ENCODE data around the gene TSPAN16.

The TSPAN16 gene

GRCh38 chr19:11324079-11324661, 28.2 kb downstream of the TSPAN16 start:
- no peaks in the 10 kb centered on the region for H3K27me3 ChIP-seq (ENCODE audit: insufficient read depth, low read length)
- no peak overlapping the region for H2AFZ ChIP-seq (ENCODE audit: insufficient read depth, low read length, poor library complexity)
- H3K4me3 ChIP-seq (ENCODE audit: low read depth, low read length) = no peak overlapping the region
- no peaks in the 10 kb centered on the region for H3K79me2 ChIP-seq (ENCODE audit: control insufficient read depth, insufficient read depth, low read length, poor library complexity)
- H3K4me2 ChIP-seq (ENCODE audit: low read length) = no peak overlapping the region
- H4K12ac ChIP-seq (ENCODE audit: low read depth, low read length) = no peak overlapping the region
- no peak overlapping the region for H3K9ac ChIP-seq (ENCODE audit: low read length)
- H2BK12ac ChIP-seq (ENCODE audit: low read length) = no peak overlapping the region
- DNase-seq = peak; percentile 82 to 83
- H4K91ac ChIP-seq (ENCODE audit: low read depth, low read length) = no peak overlapping the region
- H3K27ac ChIP-seq (ENCODE audit: low read depth, low read length) = no peak overlapping the region
- H3K23ac ChIP-seq (ENCODE audit: low read length) = no peak overlapping the region
- H3K9me3 ChIP-seq (ENCODE audit: insufficient read depth, low read depth, low read length) = peaks cover 1% of the 10 kb centered on the region
- H3K14ac ChIP-seq (ENCODE audit: low read length) = no peak overlapping the region
- no peak overlapping the region for H3K18ac ChIP-seq (ENCODE audit: low read length)
- H3K79me1 ChIP-seq (ENCODE audit: low read length) = no peaks in the 10 kb centered on the region
- H4K8ac ChIP-seq (ENCODE audit: low read depth, low read length) = no peak overlapping the region
- no CpG with 5 or more reads among the region's 10 CpGs for WGBS (ENCODE audit: extremely low coverage, insufficient coverage, insufficient read length)
- no peak overlapping the region for H3K4ac ChIP-seq (ENCODE audit: low read depth, low read length)
- no peak overlapping the region for H2BK5ac ChIP-seq (ENCODE audit: low read depth, low read length, poor library complexity)
- H2AK5ac ChIP-seq (ENCODE audit: low read length) = no peak overlapping the region
- peaks cover 0 to 3% of the 10 kb centered on the region in 2 experiments for H3K36me3 ChIP-seq (ENCODE audit: control insufficient read depth in 1 of 2, insufficient read depth in 2 of 2, low read length in 2 of 2)
- H3K4me1 ChIP-seq (ENCODE audit: control insufficient read depth in 1 of 2, insufficient read depth in 2 of 2, low read length in 2 of 2) = peaks cover 0 to 10% of the 10 kb centered on the region in 2 experiments
- H2BK120ac ChIP-seq (ENCODE audit: insufficient read depth, low read length, poor library complexity) = no peak overlapping the region

GRCh38 chr19:11324748-11325389, 28.9 kb downstream of the TSPAN16 start:
- no peak overlapping the region for H2BK12ac ChIP-seq (ENCODE audit: low read length)
- H4K8ac ChIP-seq (ENCODE audit: low read depth, low read length) = no peak overlapping the region
- H2BK120ac ChIP-seq (ENCODE audit: insufficient read depth, low read length, poor library complexity) = peak overlapping the region; percentile 6
- no peak overlapping the region for H3K9ac ChIP-seq (ENCODE audit: low read length)
- H3K4ac ChIP-seq (ENCODE audit: low read depth, low read length) = no peak overlapping the region
- H3K4me3 ChIP-seq (ENCODE audit: low read depth, low read length) = no peak overlapping the region
- H3K4me1 ChIP-seq (ENCODE audit: control insufficient read depth in 1 of 2, insufficient read depth in 2 of 2, low read length in 2 of 2) = peaks cover 0 to 10% of the 10 kb centered on the region in 2 experiments
- peaks cover 1% of the 10 kb centered on the region for H3K9me3 ChIP-seq (ENCODE audit: insufficient read depth, low read depth, low read length)
- H3K18ac ChIP-seq (ENCODE audit: low read length) = no peak overlapping the region
- no peaks in the 10 kb centered on the region for H3K79me2 ChIP-seq (ENCODE audit: control insufficient read depth, insufficient read depth, low read length, poor library complexity)
- no peak overlapping the region for H2AFZ ChIP-seq (ENCODE audit: insufficient read depth, low read length, poor library complexity)
- no CpG with 5 or more reads among the region's 17 CpGs for WGBS (ENCODE audit: extremely low coverage, insufficient coverage, insufficient read length)
- H3K36me3 ChIP-seq (ENCODE audit: control insufficient read depth in 1 of 2, insufficient read depth in 2 of 2, low read length in 2 of 2) = peaks cover 0 to 3% of the 10 kb centered on the region in 2 experiments
- no peak overlapping the region for H3K14ac ChIP-seq (ENCODE audit: low read length)
- no peaks in the 10 kb centered on the region for H3K79me1 ChIP-seq (ENCODE audit: low read length)
- H3K23ac ChIP-seq (ENCODE audit: low read length) = no peak overlapping the region
- H4K91ac ChIP-seq (ENCODE audit: low read depth, low read length) = no peak overlapping the region
- no peak for DNase-seq
- H3K27me3 ChIP-seq (ENCODE audit: insufficient read depth, low read length) = no peaks in the 10 kb centered on the region
- H3K4me2 ChIP-seq (ENCODE audit: low read length) = no peak overlapping the region
- no peak overlapping the region for H4K12ac ChIP-seq (ENCODE audit: low read depth, low read length)
- no peak overlapping the region for H2AK5ac ChIP-seq (ENCODE audit: low read length)
- no peak overlapping the region for H2BK5ac ChIP-seq (ENCODE audit: low read depth, low read length, poor library complexity)
- H3K27ac ChIP-seq (ENCODE audit: low read depth, low read length) = no peak overlapping the region

- H3K23ac ChIP-seq (ENCODE audit: low read length) = no peak overlapping the region
- no peak overlapping the region for H3K9ac ChIP-seq (ENCODE audit: low read length)
- no peak for DNase-seq
- H3K79me1 ChIP-seq (ENCODE audit: low read length) = no peaks in the 10 kb centered on the region
- no peak overlapping the region for H3K4me2 ChIP-seq (ENCODE audit: low read length)
- peaks cover 0 to 3% of the 10 kb centered on the region in 2 experiments for H3K36me3 ChIP-seq (ENCODE audit: control insufficient read depth in 1 of 2, insufficient read depth in 2 of 2, low read length in 2 of 2)
- peaks cover 0 to 10% of the 10 kb centered on the region in 2 experiments for H3K4me1 ChIP-seq (ENCODE audit: control insufficient read depth in 1 of 2, insufficient read depth in 2 of 2, low read length in 2 of 2)
- H4K91ac ChIP-seq (ENCODE audit: low read depth, low read length) = no peak overlapping the region
- H2BK120ac ChIP-seq (ENCODE audit: insufficient read depth, low read length, poor library complexity) = no peak overlapping the region
- H3K27me3 ChIP-seq (ENCODE audit: insufficient read depth, low read length) = no peaks in the 10 kb centered on the region
- no peak overlapping the region for H2BK12ac ChIP-seq (ENCODE audit: low read length)
- H3K18ac ChIP-seq (ENCODE audit: low read length) = no peak overlapping the region
- no peak overlapping the region for H4K12ac ChIP-seq (ENCODE audit: low read depth, low read length)
- no peak overlapping the region for H3K27ac ChIP-seq (ENCODE audit: low read depth, low read length)
- no peak overlapping the region for H4K8ac ChIP-seq (ENCODE audit: low read depth, low read length)
- no peak overlapping the region for H3K14ac ChIP-seq (ENCODE audit: low read length)
- no CpG with 5 or more reads among the region's 7 CpGs for WGBS (ENCODE audit: extremely low coverage, insufficient coverage, insufficient read length)
- no peak overlapping the region for H2AK5ac ChIP-seq (ENCODE audit: low read length)
- no peak overlapping the region for H3K4me3 ChIP-seq (ENCODE audit: low read depth, low read length)
- no peak overlapping the region for H3K4ac ChIP-seq (ENCODE audit: low read depth, low read length)
- H3K9me3 ChIP-seq (ENCODE audit: insufficient read depth, low read depth, low read length) = peaks cover 1% of the 10 kb centered on the region
- H2AFZ ChIP-seq (ENCODE audit: insufficient read depth, low read length, poor library complexity) = no peak overlapping the region
- H3K79me2 ChIP-seq (ENCODE audit: control insufficient read depth, insufficient read depth, low read length, poor library complexity) = no peaks in the 10 kb centered on the region
- no peak overlapping the region for H2BK5ac ChIP-seq (ENCODE audit: low read depth, low read length, poor library complexity)
Observed at GRCh38 chr19:11325544-11325943, 29.6 kb downstream of the TSPAN16 start.

GRCh38 chr19:11330127-11330526, 34.2 kb downstream of the TSPAN16 start:
- Histone ChIP-seq H3K4ac (ENCODE audit: low read depth, low read length) (no peak overlapping the region), H3K9ac (ENCODE audit: low read length) (no peak overlapping the region), H3K27ac (ENCODE audit: low read depth, low read length) (no peak overlapping the region), H3K4me3 (ENCODE audit: low read depth, low read length) (no peak overlapping the region), H3K79me2 (ENCODE audit: control insufficient read depth, insufficient read depth, low read length, poor library complexity) (no peaks in the 10 kb centered on the region), H3K27me3 (ENCODE audit: insufficient read depth, low read length) (no peaks in the 10 kb centered on the region), H3K9me3 (ENCODE audit: insufficient read depth, low read depth, low read length) (peaks cover 2% of the 10 kb centered on the region), H3K4me2 (ENCODE audit: low read length) (no peak overlapping the region), H2BK5ac (ENCODE audit: low read depth, low read length, poor library complexity) (no peak overlapping the region), H3K18ac (ENCODE audit: low read length) (no peak overlapping the region), H4K12ac (ENCODE audit: low read depth, low read length) (no peak overlapping the region), H3K23ac (ENCODE audit: low read length) (no peak overlapping the region), H3K79me1 (ENCODE audit: low read length) (no peaks in the 10 kb centered on the region), H3K4me1 (ENCODE audit: control insufficient read depth in 1 of 2, insufficient read depth in 2 of 2, low read length in 2 of 2) (no peaks in the 10 kb centered on the region), H4K8ac (ENCODE audit: low read depth, low read length) (no peak overlapping the region), H2AK5ac (ENCODE audit: low read length) (no peak overlapping the region), H3K36me3 (ENCODE audit: control insufficient read depth in 1 of 2, insufficient read depth in 2 of 2, low read length in 2 of 2) (peaks cover 0 to 4% of the 10 kb centered on the region in 2 experiments), H4K91ac (ENCODE audit: low read depth, low read length) (no peak overlapping the region), H2AFZ (ENCODE audit: insufficient read depth, low read length, poor library complexity) (no peak overlapping the region), H2BK120ac (ENCODE audit: insufficient read depth, low read length, poor library complexity) (no peak overlapping the region), H3K14ac (ENCODE audit: low read length) (no peak overlapping the region), H2BK12ac (ENCODE audit: low read length) (no peak overlapping the region)
- no peak for DNase-seq
- WGBS (ENCODE audit: extremely low coverage, insufficient coverage, insufficient read length) = no CpG with 5 or more reads among the region's 4 CpGs
